Measurements from ENCODE around the gene IQCE.

GRCh38 chr7:2528481-2529095, 30.2 kb upstream of the IQCE start:
- TF ChIP-seq CTCF (IDR thresholded peaks at IDR 0.05) (no peak), EP300 (IDR thresholded peaks at IDR 0.05) (no peak), POLR2A (IDR thresholded peaks at IDR 0.05) (no peak)
